GM18907 (cell line): ENCODE measurements around the gene CAPN1.

Source experiments
- ATAC-seq: cut with Tn5 transposase; IDR thresholded peaks from one replicate; pipeline ENCODE4 v1.9.1; 2021; ENCODE audit warnings: mild to moderate bottlenecking, moderate library complexity; ENCODE audit not compliant: unreplicated experiment

Gene CAPN1

GRCh38 chr11:65189191-65189590 is 7.5 kb downstream of the CAPN1 start:
- no peak for ATAC-seq

DNA sequence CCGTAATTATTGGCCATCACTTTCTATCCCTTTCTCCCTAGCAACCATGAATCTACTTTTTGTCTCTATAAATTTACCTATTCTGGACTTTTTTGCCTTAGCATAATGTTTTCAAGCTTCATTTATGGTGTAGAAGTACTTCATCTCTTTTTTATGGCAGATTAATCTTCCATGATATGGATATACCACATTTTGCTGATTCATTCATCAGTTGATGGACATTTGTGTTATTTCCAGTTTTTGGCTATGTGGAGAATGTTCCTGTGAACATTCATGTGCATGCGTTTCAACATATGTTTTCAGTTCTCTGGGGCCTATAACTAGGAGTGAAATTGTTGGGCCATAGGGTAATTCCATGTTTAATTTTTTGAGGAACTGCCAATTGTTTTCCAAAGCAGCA is 12.8 kb downstream of the CAPN1 start:
- no peak for ATAC-seq

DNA sequence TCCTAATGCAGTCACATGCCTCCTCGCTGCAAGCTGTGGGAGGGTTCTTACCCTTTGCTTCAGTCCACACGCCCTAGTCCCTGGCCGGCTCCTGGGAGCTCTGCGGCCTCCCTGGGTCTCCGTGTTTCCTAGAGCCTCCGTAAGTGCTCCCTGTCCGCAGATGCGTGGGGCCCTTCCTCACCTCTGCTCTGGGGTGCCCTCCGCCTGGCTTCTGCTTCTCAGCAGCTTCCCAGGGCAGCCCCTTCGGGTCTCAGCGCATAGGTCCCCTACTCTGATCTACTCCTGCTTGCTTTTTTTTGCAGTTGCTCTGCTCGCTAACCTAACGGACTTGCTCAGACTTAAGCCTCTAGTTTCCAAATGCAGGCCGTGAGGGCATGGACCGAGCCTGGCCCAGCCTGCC is 22.4 kb downstream of the CAPN1 start:
- ATAC-seq = no peak

- ATAC-seq = no peak
These were observed 23.2 kb downstream of the CAPN1 start for GRCh38 chr11:65204646-65205601.

DNA sequence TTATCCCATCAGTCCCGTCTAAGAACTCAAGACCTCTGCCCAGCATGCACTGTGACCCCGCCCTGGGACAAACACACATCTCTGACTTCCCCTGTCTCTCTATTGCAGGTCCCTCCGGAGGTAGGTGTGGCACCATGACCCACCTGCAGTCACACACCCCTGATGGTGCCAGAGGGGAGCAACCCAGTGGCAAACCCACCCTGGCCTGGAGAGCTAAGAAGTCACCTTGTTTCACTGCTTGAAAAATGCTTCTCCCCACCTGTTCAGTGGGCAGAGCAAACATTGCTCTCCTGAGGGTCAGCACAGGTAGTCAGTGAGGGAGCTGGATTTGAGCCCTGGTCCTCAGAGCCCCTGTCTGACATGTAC is 23.9 kb downstream of the CAPN1 start:
- no peak for ATAC-seq

GRCh38 chr11:65206441-65206841 is 24.7 kb downstream of the CAPN1 start:
- ATAC-seq = no peak

GRCh38 chr11:65206901-65207300 is 25.2 kb downstream of the CAPN1 start:
- ATAC-seq = no peak

DNA sequence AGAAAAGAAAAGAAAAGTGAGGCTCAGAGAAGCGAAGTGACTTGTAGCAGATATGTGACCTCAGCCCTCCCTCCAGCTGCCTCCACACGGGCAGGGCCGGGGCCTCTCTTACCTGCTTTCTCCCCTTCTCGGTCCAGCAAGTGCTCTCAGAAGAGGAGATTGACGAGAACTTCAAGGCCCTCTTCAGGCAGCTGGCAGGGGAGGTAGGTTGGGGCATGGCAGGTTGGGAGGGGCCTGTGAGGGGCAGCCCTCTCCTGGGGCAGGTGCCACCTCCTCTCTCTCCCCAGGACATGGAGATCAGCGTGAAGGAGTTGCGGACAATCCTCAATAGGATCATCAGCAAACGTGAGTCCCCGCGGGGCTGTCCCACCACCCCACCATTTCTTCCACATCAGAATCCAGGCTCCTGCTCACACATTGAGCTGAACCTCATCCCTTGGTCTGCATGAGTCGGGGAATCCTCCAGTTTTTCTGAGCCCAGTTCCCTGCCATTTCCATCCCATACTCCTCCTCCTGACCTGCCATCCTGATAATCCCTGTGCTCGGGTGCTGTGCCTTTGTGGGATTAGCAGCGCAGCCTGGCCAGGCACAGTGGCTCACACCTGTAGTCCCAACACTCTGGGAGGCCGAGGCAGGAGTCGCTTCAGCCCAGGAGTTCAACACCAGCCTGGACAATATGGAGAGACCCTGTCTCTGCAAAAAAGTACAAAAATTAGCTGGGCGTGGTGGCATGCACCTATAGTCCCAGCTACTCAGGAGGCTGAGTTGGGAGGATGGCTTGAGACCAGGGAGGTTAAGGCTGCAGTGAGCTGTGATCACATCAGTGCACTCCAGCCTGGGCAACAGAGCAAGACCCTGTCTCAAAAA is 26.4 kb downstream of the CAPN1 start:
- ATAC-seq = no peak

- ATAC-seq = no peak
These were observed 27.3 kb downstream of the CAPN1 start for GRCh38 chr11:65208785-65209710.

GRCh38 chr11:65209711-65210360 is 28.1 kb downstream of the CAPN1 start:
- ATAC-seq = no peak

GRCh38 chr11:65210361-65210731 is 28.6 kb downstream of the CAPN1 start:
- no peak for ATAC-seq

- no peak for ATAC-seq
These were observed 29.0 kb downstream of the CAPN1 start for GRCh38 chr11:65210748-65211147.

- no peak for ATAC-seq
These were observed 29.8 kb downstream of the CAPN1 start for GRCh38 chr11:65211293-65212105.

- ATAC-seq = no peak
These were observed 30.6 kb downstream of the CAPN1 start for GRCh38 chr11:65212226-65212801.

GRCh38 chr11:65213322-65214211 is 31.8 kb downstream of the CAPN1 start:
- ATAC-seq = no peak

- no peak for ATAC-seq
These were observed 32.6 kb downstream of the CAPN1 start for GRCh38 chr11:65214212-65214845.

DNA sequence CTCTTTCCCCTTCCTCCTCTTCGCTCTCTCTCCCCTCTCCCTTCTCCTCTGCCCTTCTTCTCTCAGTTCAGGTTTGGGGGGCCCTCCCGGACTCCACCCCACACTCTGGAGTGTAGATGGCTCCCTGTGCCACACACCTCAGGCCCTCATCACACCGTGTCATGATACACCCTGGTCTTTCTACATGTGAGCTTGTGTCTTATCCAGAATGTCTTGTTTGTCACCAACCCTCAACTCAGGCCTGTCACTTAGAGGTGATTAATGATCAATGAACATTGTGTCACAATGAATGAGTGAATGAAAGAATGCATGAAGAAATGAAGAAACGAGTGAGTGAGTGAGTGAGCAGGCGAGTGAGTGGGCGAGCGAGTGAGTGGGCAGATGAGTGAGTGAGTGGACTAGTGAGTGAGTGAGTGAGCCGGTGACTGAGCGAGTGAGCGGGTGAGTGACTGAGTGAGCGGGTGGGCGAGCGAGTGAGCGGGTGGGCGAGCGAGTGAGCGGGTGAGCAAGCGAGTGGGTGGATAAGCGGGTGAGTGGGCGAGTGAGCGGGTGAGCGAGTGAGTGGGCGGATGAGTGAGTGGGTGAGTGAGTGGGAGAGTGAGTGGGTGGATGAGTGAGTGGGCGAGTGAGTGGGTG is 33.8 kb downstream of the CAPN1 start:
- no peak for ATAC-seq
